GM19324 (cell line): ENCODE measurements around the gene SPCS1.

Experiments
- ATAC-seq: cut with Tn5 transposase; IDR thresholded peaks from one replicate; pipeline ENCODE4 v1.9.1; 2021; ENCODE audit warnings: mild to moderate bottlenecking, moderate library complexity; ENCODE audit not compliant: unreplicated experiment, low FRiP score

SPCS1 gene

DNA sequence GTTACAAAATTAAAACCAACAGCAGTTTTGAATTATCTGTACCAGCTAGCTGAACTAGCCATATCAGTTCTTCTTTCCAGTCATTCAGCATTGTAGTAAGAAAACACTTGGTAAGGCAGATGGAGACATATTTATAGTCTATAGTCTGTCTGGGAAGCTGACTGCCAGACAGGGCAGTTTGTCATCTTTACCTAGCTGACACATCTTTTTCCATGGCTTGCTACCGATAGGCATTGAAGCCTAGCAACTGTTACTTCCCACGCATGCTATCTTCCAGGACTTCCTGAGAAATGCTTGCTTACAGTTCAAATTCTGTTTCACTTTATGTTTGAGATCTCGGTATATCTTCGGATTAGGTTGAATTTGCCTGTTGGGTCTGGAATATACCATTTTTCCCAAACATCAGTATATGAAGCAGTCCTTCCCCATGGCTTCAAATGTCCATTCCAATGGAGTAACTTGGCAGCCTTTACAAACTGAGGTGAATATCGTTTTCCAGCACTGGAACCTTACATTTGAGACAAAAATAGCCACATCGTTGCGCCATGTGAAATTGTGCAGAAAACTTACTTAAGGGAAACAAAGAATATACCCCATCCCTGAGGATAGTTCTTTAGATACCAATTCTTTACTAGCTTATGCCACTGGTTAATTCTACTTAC lies 11.2 kb upstream of the SPCS1 start:
- ATAC-seq = no peak

DNA sequence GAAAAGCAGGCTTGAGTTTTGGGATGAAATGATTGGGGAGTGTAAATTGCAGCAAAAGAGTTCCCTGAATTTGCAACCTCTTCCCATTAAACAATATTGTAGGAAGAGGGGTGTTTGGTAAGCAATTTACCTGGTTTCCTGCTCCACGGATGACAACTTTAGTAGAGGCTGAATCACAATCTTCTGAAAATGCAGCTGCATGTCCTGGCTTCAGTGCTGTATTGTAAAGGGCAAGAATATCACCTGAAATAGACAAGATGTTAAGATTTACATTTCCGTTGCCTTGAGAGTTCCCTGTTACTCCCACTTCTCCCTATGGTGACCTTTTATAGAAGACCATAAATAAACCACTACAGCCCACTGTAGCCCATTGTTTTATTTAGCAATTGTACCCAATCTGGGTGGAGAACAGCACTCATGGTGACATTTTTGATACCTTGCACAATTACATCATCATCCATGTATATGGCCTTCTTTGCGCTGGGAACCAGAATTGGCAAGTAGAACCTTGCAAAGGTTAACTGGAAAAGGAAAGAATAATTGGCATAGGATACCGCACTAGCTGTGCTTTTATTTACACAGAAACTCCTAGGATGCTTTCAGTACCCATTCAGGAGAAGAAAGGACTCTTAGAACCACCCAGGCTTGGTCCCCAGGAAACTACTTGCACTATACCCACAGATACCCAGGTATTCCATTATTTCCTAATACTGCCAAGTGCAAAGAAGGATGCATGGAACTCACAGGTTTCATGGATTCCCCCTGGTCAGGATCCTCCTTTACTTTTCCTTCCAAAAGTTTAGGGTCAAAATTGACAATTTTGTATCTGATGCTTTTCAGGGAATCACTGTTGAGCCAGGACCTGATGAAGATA lies 9.9 kb upstream of the SPCS1 start:
- ATAC-seq = no peak

DNA sequence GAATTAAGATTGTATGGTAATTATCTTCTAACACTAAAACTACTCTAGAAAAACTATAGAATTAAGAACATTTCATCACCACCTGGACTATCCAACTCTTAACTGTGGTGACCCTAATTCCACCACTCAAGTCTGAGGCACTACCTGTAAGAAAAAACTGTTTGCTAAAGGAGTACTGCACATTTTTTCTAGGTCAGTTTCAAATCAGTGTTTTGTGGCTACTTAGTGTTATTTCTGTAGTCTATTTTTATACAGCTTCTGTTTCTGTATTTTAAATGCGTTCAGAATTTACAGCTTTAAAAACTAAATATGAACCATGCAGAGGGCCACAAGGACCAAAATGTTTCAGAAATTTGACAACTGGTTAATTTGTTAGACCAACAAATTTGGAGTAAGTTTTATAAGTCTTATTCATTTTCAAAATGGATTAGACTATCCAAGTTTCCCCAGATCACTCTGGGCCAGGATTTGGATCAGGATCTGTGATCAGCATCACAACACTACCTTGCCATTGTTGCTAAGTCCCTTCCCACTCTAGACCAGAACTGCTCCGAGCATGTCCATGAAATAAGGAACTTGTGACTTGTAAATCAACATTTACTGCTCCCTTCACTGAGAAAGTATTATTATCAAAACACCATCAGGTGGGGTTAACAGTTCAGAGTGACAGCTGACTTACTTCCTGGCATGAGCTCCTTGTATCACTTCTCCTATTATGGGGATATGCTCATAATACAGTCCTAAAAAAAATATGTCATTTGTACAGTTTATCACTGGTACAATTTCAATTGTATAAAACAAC lies 8.9 kb upstream of the SPCS1 start:
- ATAC-seq = no peak

DNA sequence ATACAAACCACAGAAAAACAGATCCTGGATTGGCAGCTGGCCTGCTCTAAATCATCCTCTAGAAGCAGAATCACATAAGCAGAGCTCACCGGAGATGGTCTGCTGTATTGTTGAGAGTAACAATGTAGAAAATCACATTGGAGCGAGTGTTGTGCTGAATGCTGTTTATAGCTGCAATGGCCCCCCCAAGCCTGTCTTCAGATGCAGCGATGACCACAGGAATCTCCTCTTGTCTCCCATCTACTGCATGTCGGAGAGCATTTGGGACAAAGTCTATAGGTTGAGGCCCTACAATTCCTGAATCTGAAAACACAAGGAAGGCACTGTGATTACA lies 8.3 kb upstream of the SPCS1 start:
- ATAC-seq = no peak

DNA sequence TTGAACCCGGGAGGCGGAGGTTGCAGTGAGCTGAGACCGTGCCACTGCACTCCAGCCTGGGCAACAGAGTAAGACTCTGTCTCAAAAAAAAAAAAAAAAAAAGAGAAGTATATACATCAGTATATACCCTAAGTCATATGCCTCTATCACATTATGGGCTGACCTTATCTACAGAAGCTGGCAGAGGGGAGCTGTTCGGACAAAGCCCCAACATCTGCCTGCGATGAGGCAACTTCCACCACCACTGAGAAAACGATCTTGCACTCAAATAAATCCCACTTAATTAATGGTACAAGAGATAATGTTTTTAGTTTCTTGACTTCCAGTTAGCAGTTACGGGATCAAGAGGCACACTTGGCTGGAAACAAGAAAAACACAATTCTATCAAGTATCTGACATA lies 2.6 kb upstream of the SPCS1 start:
- no peak for ATAC-seq

DNA sequence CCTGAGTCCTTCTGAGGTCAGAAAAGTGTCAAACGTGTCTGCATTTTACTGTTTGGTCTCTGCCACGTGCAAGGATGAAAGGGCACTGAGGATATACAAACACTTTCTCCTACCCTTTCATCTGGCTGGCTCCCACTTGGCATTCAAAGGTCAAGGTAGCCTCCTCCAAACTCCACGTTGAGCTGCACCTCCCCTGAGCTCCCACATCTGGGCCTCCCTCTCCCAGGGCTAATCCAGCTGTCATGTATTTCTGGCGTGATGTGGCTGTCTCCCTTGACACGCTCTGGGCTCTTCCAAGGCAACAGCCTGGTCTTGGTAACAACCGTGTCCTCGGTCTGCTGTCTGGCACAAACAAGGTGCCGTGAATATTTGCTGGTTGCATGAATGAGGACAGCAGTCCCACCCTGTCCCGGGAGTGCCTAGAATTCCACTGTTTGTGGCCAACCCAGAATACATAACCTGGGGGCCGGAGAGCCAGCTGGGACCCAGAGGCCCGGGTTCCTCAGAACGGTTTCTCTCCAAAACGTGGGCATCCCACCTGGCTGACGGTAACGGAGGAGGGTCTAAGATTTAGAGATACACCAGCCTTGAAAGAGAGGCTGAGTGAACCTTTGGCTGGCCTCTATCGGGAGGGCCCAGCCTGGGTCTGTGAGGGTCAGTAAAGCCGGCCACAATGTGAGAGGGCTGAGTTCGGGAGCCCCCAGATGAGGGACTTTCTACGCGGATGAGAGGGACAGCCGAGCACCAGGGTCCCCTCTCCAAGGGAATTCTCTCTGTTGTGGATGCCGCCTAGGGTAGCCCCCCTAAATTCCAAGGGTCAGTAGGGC lies 1.1 kb upstream of the SPCS1 start:
- ATAC-seq = no peak

DNA sequence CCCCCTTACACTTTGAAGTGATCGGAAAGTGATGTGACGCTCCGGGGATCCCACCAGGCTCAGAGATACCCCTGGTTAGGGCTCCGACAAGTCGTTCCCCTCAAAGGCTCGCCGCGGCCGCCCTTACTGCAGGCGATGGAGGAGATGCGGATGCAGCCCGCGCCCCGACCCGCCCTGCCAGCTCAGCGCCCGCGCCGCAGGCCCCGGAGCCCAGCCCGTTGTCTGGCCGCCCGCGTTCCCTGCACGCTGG lies 543 bp upstream of the SPCS1 start:
- no peak for ATAC-seq

DNA sequence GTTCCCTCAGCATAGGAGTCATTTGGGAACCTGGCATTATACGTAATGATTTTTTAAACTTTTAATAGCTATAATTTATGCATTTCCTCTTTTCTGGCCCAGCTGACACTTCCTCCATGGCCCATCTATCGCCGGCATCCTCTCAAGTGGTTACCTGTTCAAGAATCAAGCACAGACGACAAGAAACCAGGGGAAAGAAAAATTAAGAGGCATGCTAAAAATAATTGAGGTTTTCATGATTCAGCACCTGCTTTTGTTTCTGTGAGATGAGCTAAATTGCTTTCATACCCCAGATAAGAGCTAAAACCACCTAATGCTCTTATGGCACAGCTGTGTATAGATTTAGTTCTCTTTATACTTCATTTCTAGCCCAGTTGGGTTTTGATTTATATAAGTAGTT lies 1.7 kb downstream of the SPCS1 start:
- ATAC-seq = no peak

DNA sequence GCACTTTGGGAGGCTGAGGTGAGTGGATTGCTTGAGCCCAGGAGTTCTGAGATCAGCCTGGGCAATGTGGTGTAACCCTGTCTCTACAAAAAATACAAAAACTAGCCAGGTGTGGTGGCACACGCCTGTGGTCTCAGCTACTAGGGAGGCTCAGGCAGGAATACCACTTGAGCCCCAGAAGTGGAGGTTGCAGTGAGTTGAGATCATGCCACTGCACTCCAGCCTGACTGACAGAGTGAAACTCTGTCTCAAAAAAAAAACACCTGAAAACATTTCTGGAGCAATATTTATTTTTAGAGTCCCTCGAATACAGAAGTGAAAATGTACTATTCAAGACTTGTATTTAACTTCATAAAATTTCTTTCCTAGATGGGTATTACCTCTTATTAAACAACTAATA lies 4.6 kb downstream of the SPCS1 start:
- no peak for ATAC-seq

DNA sequence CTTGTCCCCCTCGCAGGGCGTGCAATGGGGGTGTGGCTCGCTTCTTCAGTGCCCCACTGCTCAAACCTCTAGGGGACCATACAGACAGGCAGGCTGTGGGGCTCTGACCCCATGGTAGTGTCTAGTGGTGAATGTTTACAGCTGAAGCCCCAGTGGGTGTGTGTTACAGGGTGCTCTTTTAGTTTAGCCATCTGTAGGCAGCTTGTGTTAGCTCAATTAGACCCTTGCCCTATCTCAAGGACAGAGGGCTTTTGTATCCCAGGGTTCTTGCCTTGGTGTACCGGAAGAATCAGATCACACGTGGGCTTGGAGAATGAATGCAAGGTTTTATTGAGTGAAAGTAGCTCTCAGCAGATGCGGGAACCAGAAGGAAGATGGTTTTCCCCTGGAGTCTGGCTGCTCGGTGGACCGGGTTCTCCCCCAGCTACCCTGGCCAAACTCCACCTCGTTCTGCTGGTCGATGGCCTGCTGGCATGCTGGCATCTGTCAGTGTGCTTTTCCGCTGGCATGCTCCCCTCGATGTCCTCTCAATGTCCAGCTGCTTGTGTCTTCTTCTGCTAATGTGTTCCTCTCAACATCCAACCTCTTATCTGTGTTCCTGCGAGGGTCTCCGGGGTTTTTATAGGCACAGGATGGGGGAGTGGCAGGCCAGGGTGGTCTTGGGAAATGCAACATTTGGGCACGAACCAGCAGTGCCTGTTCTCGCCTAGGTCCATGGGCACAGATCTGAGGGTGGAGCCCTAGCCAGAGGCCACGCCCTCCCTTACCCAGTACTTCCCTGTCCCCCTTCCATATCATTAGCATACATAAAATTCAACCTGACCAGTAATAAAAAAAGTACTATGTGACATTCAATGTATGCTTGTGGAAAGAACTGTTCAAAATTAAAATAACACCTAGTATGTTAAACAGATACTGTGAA lies 6.6 kb downstream of the SPCS1 start:
- ATAC-seq = no peak

DNA sequence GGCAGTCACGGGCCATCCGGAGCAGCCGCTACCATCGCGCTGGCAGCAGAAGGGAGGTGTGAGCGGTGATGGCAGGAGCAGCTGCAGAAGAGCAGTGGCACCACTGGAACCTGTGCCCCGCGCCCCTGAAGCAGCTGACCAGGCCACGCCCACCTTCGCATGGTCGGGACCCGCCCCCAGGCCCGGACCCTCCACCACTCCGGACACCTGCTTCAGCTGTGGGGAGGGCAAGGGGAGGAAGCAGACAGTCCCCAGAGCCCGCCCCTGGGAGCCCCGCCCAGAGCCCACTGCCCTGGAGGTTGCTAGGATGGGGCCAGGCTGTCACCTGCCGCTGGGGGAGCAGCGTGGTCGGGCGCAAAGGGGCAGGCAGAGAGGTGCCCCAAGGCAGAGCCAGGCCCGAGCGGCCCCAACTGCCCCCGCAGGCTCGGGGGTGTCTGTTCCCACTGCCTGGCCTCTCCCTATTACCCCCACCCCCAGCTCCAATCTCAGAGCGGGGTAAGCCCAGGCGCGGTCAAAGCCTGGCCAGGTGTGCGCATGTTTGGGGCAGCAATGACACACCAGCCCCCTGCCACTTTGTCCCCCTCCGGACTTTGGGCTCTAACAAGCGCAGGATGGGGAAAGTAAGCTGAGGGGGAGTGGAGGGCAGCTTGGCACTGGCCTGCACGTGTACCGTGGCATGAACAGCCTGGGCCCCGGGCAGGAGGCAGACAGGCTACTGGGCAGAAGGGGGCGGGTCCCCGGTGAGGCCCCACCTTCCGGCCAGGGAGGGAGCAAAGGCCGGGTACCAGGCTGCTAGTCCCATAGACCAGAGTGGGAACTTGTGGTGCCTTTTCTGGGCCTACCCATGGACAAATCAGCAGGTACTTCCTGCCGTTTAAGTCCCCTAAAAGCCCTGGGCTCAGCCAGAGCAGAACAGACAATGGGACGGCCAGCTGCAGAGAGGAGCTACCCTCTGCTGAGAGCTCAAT lies 8.7 kb downstream of the SPCS1 start:
- no peak for ATAC-seq

DNA sequence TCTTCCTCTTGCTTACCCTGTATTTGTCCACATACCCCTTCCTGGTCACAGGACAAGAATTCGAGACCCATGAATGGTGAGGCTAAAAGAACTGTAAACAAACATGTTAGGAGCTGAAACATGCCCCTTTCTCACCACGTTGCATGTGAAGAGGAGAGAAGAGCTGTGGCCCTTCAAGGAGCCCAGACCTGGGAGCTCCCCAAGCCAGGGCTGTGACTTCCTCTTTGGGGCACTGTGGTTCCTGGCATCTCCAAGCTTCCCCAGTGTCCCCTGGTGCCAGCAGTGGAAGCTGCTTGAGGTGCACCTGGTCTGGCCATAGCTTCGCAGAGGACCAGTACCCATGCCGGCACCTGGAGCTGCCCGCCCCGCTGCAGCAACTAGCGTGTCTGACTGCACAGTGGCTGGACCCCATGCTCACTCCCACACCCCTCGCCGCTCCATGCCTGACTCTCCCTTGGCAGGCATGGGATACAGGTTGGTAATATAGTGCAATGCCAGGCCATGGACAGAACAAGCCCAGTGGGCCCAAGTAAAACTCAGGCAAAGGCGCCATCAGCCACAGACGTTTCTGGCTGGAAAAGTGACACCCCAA lies 9.9 kb downstream of the SPCS1 start:
- ATAC-seq = no peak

DNA sequence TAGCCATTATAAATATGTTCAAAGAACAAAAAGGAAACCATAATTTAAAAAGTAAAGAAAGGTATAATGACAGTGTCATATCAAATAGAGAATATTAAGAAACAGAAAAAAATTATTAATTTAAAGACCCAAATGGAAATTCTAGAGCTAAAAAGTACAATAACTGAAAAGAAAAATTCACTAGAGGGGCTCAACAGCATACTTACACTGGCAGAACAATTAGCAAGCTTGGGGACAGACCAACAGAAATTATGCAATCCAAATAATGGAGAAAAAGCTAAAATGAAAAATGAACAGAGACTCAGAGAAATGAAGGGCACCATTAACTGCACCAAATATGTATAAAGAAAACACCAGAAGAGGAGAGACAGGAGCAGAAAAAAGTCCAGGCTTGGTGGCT lies 13.7 kb downstream of the SPCS1 start:
- ATAC-seq = no peak

DNA sequence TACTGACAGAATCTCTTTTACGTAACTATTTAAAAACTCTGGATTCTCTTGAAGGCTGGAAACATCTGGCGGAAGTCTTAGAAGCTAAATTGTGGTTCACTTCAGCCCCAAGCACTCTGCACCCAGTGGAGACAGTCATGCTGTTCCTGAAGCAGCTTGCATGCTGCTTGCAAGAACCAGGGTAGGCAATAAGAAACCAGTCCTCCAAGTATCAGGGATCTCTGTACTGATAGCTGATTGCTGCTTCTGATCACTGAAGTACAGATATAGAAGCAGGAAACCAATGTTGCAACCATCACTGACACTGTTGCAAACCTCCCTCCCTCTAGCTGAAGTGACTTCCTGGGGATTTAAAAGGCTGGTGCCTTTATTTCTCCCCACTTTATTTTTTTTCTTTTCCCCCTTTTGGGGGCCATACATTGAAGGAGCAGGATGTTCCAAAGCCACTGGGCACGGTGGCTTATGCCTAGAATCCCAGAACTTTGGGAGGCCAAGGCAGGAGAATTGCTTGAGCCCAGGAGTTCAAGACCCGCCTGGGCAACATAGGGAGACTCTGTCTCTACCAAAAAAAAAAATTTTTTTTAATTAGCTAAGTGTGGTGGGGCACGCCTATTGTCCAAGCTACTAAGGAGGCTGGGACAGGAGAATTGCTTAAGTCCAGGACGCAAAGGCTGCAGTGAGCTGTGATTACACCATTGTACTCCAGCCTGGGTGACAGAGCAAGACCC lies 15.3 kb downstream of the SPCS1 start:
- ATAC-seq = no peak

DNA sequence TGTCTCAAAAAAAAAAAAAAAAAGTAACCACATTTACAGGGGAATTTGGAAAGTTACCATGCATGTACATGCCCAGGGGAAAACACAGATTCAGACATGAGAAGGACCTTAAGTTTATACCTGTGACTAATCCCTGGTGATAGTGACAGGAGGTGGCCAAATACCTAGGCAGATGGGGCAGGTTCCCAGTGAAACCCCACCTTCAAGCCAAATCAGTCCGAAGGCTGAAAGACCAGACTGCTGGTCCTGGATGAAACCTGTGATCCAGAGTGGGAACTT lies 15.8 kb downstream of the SPCS1 start:
- ATAC-seq = no peak

DNA sequence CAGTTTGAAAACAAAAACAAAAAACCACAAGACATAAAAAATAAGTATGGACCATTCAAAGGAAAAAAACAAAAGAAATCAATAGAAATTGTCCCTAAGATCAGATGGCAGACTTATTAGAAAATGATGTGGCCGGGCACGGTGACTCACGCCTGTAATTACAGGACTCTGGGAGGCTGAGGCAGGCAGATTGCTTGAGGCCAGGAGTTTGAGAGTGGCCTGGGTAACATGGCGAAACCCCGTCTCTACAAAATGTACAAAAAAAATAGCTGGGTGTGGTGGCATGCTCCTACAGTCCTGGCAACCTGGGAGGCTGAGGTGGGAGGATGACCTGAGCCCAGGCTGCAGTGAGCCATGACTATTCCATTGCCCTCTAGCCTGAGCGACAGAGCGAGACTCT lies 16.6 kb downstream of the SPCS1 start:
- no peak for ATAC-seq

DNA sequence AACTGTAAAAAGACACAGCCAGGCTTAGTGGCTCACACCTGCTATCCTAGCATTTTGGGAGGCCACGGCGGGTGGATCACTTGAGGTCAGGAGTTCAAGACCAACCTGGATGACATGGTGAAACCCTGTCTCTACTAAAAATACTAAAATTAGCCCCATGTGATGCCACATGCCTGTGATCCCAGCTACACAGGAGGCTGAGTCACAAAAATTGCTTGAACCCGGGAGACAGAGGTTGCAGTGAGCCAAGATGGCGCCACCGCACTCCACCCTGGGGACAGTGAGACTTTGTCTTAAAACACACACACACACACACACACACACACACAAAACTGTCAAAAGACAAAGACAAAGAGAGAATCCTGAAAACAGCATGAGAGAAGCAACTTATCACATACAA lies 18.0 kb downstream of the SPCS1 start:
- no peak for ATAC-seq

DNA sequence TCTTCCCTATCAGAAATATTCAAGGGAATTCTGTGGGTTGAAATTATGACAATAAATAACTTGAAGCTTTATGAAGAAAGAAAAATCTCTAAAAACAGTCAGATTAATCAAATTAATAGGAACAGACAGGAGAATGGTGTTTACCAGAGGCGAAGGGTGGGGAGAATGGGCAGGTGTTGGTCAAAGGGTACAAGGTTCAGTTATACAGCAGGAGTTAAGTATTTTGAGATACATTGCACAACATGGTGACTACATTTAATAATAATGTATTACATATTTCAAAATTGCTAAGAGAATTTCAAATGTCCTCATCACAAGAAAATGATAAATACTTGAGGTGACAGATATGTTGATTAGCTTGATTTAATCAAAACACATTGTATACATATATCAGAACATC lies 18.6 kb downstream of the SPCS1 start:
- no peak for ATAC-seq
